NCI-H146 treated with DMSO at 0.1 percent for 48 hours (cell line): ENCODE results near the gene LRRC46.
A peak's percentile ranks its signal among the peaks of the same experiment; 100 is the strongest.

Source experiments
- DNase-seq: peaks from one replicate; lab custom pipeline; 2025; ENCODE audit not compliant: unreplicated experiment; lab: John Stamatoyannopoulos, UW

Gene LRRC46

DNA sequence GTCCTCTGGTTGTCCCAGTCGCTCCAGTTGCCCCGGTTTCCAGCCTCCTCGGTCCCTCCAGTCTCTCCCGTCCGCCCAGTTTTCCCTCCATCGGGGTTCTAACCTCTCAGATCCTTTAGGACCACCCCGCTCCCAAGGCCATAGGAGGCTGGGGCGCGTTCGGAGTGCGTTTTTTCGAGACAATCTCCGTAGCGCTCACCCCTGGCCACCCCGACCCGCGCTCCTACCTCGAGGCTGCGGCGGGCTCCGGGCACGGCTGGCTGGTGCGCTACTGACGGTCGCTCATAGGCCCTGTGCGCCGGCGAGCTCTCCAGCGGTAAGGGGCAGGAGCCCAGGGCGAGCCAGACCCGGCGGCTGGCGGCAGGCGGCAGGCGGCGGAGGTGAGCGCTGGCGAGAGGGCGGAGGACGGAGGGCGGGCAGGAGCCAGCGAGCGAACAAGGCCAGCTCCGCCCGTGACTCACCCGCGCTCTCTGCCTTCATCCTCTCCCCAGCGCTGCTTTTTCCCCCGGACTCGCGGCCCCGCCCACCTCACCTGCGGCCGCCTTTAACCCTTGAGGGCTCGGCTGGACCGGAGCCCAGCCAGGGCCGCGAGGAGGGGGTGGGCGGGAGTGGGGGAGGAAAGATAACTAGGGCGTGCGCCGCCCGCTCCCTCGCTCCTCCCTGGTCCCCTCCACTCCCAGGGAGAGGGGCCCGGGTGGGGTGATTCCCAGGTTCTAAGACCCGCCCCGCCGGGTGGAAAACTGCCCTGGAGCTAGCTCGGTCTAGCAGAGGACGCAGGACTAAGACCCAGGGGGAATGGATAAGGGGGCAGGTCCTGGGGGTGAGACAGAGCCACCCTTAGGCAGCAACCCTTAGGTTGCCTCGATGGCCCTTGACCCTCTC is 19.5 kb downstream of the LRRC46 start, which contains the start of gene SP6:
TSS of gene SP6 (minus strand) at position 472 of the 882 bp plus-strand sequence. CDS start 2,734 bp downstream, outside the sequence.
- peak; percentile 79 for DNase-seq

DNA sequence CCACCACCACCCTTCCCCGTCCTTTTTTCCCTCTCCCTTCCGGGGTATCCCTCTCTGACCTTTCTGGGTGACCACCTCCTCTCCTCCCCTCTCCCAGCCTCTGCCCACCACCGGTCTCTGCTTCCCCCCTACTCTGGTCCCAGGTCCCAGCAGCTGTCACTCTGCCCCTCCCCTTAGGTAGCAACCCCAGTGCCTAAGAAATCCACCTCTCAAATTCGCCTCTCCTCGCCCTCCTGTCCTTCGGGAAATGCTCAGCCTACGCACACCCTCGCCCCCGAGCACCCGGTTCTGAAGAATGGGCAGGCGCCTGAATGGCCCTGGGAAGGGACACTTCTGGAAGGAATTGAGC is 20.3 kb downstream of the LRRC46 start:
- DNase-seq, result no peak

DNA sequence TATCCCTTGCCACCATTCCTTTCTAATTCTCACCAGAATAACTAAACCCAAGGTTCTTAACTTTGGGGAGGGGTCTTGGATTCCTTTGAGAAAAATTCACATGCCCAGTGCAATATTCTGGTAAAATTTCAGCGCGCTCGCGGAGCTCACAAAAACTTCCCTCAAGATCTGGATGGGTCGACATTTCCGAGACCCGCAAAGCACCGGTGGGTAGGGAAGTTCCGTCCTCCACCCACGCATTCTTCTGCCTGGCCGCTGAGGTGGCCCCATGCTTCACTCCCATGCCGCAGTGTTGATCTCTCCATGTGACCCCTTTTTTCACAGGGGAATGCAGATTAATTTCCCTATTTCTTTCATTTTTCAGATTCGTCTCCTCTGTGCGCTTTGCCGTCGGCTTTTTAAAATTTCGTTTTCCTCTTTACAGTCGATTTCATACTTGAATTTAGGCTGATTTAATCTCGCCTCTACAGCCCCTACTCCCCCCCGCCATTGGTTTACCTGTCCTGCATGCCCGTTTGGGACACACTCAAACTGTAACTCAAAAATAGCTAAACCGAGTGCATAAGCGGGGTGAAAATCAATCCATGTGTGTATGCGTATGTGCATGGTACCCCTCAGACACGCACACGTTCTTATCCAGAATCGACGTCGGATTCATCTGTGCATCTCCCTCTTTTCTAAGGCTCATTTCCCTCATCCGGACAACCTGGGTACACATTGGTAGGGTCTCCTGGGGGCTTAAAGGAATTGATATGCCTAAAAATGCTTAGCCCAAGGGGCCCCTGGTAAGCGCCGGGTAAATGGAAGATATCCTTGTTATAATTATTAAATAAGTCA is 20.9 kb downstream of the LRRC46 start:
- DNase-seq, result no peak

DNA sequence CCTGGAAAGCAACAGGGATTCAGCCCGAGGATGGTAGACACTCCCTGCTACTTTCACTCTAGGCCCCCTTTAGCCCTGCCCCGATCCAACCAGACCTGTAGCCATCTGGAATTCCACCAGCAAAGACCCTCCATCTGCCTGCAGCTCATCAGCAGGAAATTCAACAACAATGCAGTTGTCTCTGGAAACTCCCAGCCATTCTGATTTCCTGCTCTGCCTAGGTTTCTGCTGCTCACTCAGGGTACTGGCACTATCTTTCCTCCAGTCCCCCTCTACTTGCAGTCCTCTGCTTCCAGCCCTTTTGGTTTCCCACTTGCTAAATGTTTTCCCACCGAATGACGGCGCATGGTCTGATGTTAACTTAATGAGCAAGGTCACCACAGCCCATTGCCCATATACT is 22.1 kb downstream of the LRRC46 start:
- no peak for DNase-seq

DNA sequence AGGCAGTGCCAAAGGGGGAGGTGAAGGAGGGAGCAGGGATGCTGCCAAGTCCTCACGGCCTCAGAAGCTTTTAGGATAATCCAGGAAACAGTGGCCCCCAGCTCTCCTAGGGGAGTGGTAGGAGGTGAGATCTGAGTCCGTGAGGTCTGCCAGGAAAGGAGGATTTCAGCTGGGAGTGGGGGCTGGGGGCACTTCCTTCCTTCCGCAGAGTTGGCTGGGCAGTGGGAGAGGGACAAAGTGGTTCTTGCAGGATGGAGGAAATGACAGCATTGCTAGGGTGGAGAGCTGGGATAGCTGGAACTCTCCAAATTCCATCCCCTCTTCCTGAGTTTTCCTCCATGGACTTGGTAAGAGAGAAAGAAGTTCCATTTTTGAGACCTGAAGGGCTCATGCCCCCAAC is 24.3 kb downstream of the LRRC46 start:
- no peak for DNase-seq

DNA sequence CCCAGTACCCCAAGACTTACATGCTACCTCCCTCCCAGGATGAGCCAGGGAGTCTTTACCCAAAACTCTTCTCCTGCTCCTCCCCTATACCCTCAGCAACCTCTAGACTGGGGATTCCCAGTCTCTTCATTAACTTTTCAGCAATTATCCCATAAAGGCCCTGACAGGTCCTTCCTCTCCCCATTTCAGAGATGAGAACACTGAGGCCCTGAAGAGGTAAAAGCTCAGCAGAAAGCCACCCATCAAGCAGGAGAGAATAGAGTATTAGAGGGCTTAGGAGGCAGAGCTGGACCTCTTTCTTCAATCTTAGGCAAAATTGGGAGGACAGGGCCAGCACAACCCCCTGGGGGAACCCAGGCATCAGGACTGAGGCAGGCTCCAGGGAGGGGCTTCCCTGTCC is 25.4 kb downstream of the LRRC46 start:
- DNase-seq, result no peak

DNA sequence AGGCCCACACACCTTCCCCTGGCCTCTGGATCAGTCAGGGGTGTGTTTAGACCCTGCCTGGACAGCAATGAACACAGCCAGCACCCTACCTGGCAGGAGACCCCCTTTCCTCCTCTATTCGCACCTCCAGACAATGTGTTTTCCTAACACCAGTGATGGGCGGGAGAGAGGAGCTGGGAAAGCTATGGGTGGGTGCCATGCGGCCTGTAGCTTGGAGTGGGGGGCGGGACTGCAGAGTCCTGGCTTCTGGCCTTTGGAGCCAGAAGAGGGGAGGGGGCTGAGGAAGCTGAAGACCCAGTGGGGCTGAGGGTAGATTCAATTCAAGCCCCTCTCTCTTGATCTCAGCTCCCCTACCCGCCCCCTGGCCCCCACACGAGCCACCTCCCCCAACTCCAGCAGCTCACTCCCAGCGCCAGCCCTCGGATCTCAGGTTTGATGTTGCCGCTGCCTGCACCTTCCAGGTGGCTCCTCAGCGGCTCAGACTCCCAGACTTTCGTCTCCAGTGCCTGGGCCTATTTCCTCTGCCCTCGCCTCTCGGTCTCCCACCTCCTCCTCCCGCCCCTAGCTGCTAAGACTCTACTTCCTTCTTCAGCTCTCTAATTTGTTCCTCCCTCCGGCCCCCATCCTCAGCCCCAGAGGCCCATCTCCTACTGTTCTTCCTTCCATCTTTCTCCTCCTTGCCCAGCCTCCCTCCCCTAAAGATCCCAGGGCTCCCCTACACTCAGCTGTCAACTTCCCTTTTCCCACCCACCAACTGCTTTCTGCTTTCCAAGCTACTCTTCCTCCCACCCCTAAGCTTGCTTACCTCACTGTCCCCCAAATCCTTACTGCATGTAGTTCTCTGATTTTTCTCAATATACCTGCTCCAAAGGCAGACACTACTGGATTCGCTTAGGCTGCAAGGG is 26.3 kb downstream of the LRRC46 start:
- DNase-seq, result no peak

DNA sequence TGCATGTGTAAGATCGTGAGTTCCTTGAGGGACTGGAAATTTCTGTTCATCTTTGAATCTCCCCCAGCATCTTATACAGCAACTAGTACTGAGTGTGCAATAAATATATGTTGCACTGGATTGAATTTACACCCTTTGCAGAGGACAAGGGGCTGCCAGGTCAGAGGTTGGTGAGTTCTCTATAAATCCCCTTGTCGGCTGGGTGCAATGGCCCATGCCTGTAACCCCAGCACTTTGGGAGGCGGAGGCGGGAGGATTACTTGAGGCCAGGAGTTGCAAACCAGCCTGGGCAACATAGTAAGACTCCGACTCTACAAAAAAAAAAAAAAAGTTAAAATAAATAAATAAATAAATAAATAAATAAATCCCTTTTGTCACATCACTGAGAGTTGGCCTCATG is 28.9 kb downstream of the LRRC46 start:
- no peak for DNase-seq

DNA sequence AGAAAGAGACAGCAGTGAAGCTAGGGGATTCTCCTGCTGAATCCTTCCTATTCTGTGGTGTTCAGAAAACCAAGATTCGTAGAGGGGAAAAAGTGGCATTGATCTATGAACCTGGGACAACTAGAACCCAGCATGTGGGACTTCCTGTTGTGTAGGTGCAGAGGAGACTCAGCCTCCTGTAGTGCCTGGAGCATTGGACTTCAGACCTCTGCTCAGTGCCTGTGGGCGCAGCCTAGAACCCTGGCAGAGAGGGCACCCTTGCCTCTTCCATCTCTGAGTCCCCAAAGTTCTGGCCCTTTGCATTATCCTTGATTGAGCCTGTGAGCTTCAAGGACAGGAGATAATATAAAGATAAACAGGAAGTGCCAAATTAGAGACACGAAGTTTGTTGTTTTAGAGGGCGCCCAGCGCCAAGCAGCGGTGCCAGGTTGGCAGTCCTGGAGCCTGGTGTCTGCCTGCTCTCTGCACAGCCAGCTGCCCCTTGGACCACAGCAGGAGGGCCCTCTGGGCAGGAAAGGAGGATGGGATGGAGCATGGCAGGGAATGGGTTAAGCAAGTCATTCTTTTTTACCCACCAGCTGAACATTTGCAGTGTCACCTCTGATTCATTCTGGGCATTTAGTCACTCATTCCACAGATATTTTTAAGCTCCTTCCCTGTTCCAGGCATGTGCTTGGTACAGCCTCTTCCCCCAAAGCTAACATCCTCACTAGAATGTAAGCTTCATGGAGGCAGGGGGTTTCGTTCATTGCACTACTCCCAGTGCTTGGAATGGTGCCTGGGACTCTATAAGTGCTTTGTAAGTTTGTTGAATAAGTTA is 31.4 kb downstream of the LRRC46 start:
- DNase-seq, result peak; percentile 9

DNA sequence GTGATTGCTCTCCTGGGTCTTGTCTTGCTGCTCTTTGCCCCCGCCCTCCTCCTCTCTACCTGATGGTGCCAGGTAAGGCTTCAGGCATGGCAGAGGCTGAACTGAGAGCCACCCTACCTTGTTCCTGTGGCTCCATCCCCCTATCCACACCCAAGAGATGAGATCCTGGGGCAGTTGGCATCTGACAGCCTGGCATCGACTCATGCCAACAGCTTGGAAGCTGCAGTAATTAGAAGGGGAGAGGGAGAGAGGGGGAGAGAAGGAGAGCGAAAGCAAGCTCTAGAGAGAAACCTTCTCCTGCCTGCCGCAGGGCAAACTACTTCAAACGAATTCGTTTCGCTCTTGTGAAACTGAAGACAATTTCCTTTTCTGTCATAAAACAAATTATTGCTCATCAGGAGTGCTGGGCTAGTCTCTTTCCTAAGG is 33.3 kb downstream of the LRRC46 start:
- DNase-seq, result no peak

DNA sequence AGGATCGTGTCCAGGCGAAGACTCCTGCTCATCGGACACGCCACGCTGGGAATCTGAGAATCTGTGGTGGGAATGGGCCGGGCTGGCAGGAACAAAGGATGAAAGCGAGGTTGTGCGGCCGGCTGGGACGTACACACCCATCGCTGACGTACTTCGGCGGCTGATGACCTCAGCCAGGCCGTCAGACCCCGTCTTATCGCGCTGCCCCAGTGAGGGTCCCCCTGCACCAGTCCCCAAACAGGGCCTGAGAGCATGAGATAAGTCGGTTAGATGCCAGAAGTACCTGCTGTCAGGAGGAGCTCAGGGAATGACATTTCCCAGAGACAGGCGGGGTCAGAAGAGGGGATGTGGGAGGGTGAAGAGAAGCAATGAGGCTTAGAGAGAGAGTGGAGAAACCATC is 35.5 kb downstream of the LRRC46 start:
- no peak for DNase-seq

DNA sequence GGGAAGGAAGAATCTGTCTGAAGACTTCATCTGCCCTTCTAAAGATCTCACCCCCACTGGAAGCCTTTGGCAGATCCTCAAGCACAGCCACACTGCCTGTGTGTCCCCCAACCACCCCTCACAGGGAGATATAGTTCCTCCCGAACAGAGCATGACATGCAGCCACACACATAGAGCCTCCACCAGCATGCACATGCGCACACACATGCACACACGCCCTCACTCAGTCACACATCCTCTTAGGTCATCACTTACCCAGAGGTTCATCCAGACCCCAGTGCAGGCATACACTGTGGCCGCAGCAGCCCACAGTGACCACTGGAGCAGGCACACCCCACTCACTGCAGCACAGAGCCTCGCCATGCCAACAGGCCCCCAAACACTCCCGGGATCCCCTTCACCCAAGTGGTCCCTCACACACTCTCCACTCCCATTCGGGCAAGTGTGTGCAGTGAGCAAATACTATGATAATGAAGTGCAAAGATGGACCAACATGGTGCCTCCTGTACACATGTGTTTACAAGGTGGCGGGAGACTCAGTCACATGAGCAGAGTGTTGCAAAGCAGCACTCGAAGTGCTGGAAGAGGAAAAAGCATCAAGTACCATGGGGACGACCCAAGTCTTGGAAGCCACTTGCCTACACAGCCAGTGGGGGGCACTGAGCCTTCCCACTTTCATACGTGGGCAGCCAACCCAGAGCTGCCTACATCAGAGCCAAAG is 36.5 kb downstream of the LRRC46 start:
- DNase-seq, result no peak

DNA sequence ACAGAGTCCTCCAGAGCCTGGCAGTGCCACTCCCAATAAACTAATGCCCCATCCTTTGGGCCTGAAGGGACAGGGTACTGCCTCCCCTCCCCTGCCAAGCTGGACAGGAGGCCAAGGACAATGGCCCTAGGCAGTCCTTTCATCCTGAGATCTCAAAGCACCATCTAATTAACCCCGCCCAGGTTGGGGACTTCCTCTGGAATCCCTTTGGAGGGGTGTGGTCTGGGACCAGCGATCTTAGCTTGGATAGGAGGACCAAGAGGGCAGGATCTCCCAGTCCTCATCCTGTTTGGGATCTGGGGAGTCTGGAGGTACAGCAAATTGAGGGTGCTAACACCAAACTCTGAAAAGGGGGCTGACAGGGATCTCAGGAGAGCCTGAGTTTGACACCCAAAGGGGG is 37.6 kb downstream of the LRRC46 start:
- DNase-seq, result no peak

DNA sequence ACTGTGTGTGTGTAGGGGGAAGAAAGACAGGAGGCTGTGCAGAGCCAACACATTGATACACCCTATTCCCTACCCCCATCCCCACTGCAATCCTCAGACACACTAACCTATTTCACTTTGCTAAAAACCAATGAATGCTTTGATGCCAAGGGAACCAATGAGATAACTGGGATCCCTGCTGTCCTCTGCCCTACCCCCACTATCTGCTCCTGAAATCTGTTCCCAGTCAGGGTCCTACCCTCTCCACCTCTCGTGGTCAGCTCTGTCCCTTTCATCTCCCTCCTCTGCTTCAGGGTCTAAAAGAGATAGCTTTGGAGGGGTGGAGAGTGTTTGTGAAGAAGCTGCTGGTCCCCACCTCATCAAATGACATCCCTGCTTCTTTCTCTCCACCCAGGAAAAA is 38.6 kb downstream of the LRRC46 start:
- DNase-seq, result no peak

DNA sequence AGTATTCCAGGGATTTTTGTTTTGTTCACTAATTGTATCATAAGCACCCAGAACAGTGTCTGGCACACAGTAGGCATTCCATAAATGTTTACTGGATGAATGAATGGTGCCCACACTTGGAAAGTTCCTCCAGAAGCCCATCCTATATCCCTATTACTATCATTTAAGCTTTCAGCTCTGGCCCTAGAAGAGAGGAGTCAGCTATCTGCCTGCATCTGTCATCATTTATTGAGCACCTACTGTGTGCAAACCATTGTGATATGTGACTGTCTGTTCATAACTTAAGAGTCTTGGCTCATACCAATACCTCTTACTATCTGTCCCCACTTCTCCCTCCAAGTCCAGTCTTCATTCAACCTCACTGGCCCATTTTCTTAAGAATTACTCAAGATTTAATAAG is 39.6 kb downstream of the LRRC46 start:
- no peak for DNase-seq

DNA sequence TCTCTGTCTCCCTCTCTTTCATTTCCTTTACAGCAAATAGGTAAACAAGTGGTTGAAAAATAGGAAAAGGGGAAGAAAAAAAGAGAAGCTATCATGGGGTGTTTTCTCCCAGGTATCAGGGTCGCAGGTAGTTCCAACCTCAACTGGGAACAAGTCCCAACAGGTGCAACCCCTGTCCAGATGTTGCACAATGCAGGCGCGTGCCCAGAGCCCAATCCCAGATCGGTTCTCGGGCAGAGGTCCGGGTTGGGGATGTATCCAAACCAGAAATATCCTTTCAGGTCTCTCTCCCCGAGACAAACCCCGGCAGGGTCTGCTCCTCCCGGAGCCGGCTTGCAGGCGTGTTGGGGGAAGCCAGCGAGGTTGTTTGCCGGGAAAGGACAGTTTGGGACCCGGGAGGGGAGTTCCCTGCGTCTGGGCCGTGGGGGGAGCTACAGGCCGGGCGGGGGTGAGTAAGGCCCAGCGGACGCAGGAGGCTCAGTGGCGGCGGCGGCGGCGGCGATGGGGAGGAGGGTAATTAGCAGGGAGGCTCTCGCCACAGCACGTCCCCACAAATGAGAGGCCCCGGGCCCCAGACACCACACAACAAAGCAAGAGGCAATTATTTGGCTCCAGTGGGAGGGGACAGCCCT is 40.7 kb downstream of the LRRC46 start:
- DNase-seq, result peak; percentile 42

DNA sequence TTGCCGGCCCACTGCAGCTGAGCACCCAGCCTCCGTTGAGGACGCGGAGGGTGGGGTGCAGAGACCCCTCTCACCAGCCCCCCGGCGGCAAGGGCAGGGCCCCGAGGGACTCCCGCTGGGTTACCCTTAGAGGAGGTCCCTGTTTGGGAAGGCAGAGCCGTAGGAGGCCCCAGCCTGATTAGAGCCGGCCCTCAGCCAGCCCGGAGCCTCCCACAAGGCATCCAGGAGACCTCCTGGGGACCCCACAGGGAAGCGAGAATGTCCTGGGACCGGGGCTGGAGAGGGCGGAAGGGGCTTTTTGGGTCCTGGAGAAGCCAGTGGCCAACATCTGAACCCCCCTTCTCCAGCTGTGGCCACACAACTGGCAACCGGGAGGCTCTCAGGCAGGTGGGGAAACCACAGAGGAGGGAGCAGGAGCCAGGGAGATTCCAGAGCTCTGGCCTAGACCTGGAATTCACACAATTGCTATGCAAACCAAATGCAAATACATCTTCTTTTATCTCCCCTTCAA is 41.2 kb downstream of the LRRC46 start:
- DNase-seq, result no peak

DNA sequence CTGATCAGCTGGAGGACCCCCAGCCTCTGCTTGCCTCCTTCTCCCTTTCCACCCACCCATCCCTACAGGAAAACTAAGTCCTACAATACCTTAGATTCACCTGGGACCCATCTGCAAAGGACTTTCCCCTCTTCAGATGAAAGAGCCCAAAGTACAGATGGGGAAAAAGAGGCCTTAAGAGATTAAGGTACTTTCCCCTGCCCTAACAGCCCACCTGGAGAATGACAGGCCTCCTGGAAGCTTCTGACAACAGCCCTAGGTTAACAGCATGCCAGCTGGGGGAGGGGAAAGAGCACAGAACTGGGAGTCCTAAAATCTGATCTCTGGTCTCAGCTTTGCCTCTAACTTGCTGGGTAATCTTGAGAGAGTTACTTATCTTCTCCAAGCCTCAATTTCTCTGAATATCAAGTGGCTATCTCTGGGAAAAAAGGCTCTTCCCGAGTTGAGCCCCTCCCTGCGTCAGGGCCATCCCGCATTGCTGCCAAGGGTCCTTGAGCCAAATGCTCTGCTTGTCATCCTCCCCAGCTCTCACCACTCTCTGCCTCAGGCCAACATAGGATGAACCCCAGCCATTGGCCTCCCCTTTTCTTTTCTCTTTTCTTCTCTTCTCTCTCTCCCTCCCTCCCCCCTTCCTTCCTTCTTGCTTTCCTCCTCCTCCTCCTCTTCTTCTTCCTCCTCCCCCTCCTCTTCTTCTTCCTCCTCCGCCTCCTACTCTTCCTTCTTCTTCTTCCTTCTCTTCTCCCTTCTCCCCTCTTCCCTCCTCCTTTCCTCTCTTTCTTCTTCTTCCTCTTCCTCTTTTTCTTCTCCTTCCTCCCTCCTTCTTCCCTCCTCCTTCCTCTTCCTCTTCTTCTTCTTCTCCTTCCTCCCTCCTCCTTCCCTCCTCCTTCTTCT is 42.0 kb downstream of the LRRC46 start:
- DNase-seq, result no peak
